Trophoblast cell (in vitro differentiated cells and primary cell): ENCODE measurements around the gene TMIE.

Experiments used
- DNase-seq, 2 donors: peaks; one replicate each; pipeline ENCODE4 v3.0.0-alpha.2; 2016
- H2AFZ ChIP-seq: 2 replicates; pipeline ENCODE4 v1.6.1; 2013; ENCODE audit warnings: low read length, moderate library complexity, mild to moderate bottlenecking; ENCODE audit not compliant: insufficient read depth, poor library complexity
- H2AK5ac ChIP-seq: 2 replicates; pipeline ENCODE4 v1.6.1; 2013; ENCODE audit warnings: mild to moderate bottlenecking, low read length
- H2BK120ac ChIP-seq: 2 replicates; pipeline ENCODE4 v1.6.1; 2013; ENCODE audit warnings: low read length, mild to moderate bottlenecking, moderate library complexity; ENCODE audit not compliant: insufficient read depth, poor library complexity
- H2BK12ac ChIP-seq: 2 replicates; pipeline ENCODE4 v1.6.1; 2013; ENCODE audit warnings: mild to moderate bottlenecking, low read length, moderate library complexity
- H2BK5ac ChIP-seq: 2 replicates; pipeline ENCODE4 v1.6.1; 2013; ENCODE audit warnings: low read length, low read depth, moderate library complexity, mild to moderate bottlenecking; ENCODE audit not compliant: poor library complexity
- H3K14ac ChIP-seq: 2 replicates; pipeline ENCODE4 v1.6.1; 2013; ENCODE audit warnings: mild to moderate bottlenecking, low read length
- H3K18ac ChIP-seq: 2 replicates; pipeline ENCODE4 v1.6.1; 2013; ENCODE audit warnings: mild to moderate bottlenecking, low read length
- H3K23ac ChIP-seq: 2 replicates; pipeline ENCODE4 v1.6.1; 2013; ENCODE audit warnings: low read length
- H3K27ac ChIP-seq: 2 replicates; pipeline ENCODE4 v1.5.1; 2013; ENCODE audit warnings: low read depth, mild to moderate bottlenecking, inconsistent platforms, low read length, moderate library complexity
- H3K27me3 ChIP-seq: 2 replicates; pipeline ENCODE4 v1.6.1; 2013; ENCODE audit warnings: inconsistent platforms, mild to moderate bottlenecking, low read length, moderate library complexity; ENCODE audit not compliant: insufficient read depth
- H3K36me3 ChIP-seq, 2 experiments: 1 replicate in 1 of 2; 2 replicates in 1 of 2; pipeline ENCODE4 v1.6.1; 2013; ENCODE audit warnings: low read length in 2 of 2, mild to moderate bottlenecking in 2 of 2, moderate library complexity in 1 of 2; ENCODE audit not compliant: insufficient read depth in 2 of 2, control insufficient read depth in 1 of 2
- H3K4ac ChIP-seq: 2 replicates; pipeline ENCODE4 v1.6.1; 2013; ENCODE audit warnings: low read depth, mild to moderate bottlenecking, low read length, moderate library complexity
- H3K4me1 ChIP-seq, 2 experiments: 1 replicate in 1 of 2; 2 replicates in 1 of 2; pipeline ENCODE4 v1.6.1; 2013; ENCODE audit warnings: low read length in 2 of 2, mild to moderate bottlenecking in 2 of 2, moderate library complexity in 1 of 2; ENCODE audit not compliant: insufficient read depth in 2 of 2, control insufficient read depth in 1 of 2
- H3K4me2 ChIP-seq: 2 replicates; pipeline ENCODE4 v1.6.1; 2013; ENCODE audit warnings: inconsistent platforms, mild to moderate bottlenecking, low read length, moderate library complexity
- H3K4me3 ChIP-seq: 2 replicates; pipeline ENCODE4 v1.5.1; 2013; ENCODE audit warnings: mild to moderate bottlenecking, low read depth, low read length, inconsistent platforms
- H3K79me1 ChIP-seq: one replicate; pipeline ENCODE4 v1.6.1; 2013; ENCODE audit warnings: low read length
- H3K79me2 ChIP-seq: 2 replicates; pipeline ENCODE4 v1.6.1; 2013; ENCODE audit warnings: low read length, mild to moderate bottlenecking; ENCODE audit not compliant: control insufficient read depth, insufficient read depth, poor library complexity
- H3K9ac ChIP-seq: 2 replicates; pipeline ENCODE4 v1.6.1; 2013; ENCODE audit warnings: mild to moderate bottlenecking, low read length
- H3K9me3 ChIP-seq: 2 replicates; pipeline ENCODE4 v1.6.1; 2013; ENCODE audit warnings: low read depth, mild to moderate bottlenecking, control low read depth, inconsistent platforms, low read length; ENCODE audit not compliant: insufficient read depth
- H4K12ac ChIP-seq: 2 replicates; pipeline ENCODE4 v1.6.1; 2013; ENCODE audit warnings: low read depth, mild to moderate bottlenecking, low read length, moderate library complexity
- H4K8ac ChIP-seq: 2 replicates; pipeline ENCODE4 v1.6.1; 2013; ENCODE audit warnings: low read depth, mild to moderate bottlenecking, low read length, moderate library complexity
- H4K91ac ChIP-seq: one replicate; pipeline ENCODE4 v1.6.1; 2013; ENCODE audit warnings: low read depth, mild to moderate bottlenecking, low read length, moderate library complexity
- WGBS: extraction: QIAGEN DNeasy Blood & Tissue Kit; methylation state at CpG from one replicate; pipeline ENCODE4 v1.1.7; 2013; ENCODE audit warnings: missing lambda C conversion rate; ENCODE audit not compliant: insufficient read length, insufficient coverage; ENCODE audit errors: extremely low coverage; 5-methylcytosine and 5-hydroxymethylcytosine counted together

The TMIE gene

DNA sequence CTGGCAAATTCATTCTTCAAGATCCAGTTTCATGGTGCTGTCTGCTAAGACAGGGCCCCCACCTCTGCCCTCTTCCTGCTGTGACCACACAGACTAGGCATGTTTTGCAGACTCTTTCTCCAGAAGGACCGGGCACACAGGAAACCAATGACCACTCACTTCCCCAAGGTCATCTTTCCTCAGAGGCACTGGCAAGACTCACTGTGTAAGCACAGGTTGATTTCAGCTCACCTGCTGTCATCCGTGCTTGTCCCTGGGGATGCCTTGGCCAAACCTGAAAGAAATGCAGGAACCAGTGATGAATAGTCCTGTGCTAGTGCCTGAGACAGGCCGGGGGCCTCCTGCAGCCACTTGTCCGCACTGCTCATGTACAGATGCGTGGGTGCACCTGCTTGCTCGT lies 41.2 kb upstream of the TMIE start:
- peaks cover 7 to 9% of the 10 kb centered on the region in 2 experiments for H3K4me1 ChIP-seq
- H2AK5ac ChIP-seq: no peak overlapping the region

DNA sequence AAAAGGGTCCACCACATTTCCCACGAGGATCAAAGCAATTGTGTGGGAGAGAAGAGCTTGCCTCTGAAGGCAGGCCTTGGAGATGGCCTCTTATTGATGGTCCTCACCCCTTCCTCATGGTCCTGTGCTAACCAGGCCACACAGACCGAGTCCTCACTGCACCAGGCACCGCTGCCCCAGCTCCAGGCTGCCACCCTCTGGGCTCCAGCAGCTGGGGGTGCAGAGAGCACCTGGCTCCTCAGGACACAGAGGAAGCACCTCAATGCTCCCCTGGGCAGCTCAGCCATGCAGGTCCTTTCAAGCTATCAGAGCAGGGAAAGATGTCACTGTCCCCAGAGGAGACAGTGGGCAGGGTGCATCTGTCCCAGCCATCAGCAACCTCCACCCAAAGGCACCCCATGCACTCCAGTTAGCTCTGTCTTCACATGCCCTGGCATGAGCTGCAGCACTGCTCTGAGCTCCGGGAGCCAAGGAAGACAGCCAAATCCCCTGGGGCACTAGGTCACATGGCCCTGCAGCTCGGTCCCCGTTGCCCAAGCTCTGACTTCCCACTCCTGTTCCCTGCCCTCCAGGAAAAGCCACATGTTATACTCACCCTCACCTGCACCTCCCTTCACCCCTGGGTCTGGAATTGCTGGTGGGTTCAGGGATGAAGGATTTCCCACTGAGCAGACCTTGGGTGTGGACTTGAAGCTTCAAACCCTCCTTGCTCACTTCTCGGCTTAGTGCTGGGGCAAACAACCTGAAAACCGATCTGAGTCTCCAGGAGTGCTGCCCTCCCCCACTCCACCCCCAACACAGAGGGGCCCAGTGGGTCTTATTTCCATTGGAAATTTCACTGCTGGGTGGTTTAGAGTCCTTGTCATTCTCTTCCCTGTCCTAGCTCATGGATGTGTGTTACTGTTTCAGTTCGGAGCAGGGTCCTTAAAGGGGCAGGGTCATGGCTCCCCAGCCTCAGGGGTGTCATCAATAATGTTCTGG lies 40.4 kb upstream of the TMIE start:
- H3K4me3 ChIP-seq: no peak overlapping the region
- WGBS: no CpG with 5 or more reads among the region's 9 CpGs
- H3K4ac ChIP-seq: no peak overlapping the region
- H3K79me1 ChIP-seq: no peaks in the 10 kb centered on the region
- H3K9ac ChIP-seq: no peak overlapping the region
- no peak overlapping the region for H4K8ac ChIP-seq
- no peak overlapping the region for H3K18ac ChIP-seq
- no peak overlapping the region for H2AFZ ChIP-seq
- no peaks in the 10 kb centered on the region for H3K79me2 ChIP-seq
- no peak overlapping the region for H4K12ac ChIP-seq
- no peak overlapping the region for H4K91ac ChIP-seq
- no peak overlapping the region for H3K14ac ChIP-seq
- no peaks in the 10 kb centered on the region for H3K36me3 ChIP-seq
- no peak overlapping the region for H2BK5ac ChIP-seq
- no peaks in the 10 kb centered on the region for H3K27me3 ChIP-seq
- H2BK12ac ChIP-seq: no peak overlapping the region
- DNase-seq: no peak
- no peak overlapping the region for H3K23ac ChIP-seq
- H2BK120ac ChIP-seq: no peak overlapping the region
- H3K27ac ChIP-seq: no peak overlapping the region
- no peak overlapping the region for H2AK5ac ChIP-seq
- no peaks in the 10 kb centered on the region for H3K9me3 ChIP-seq
- no peak overlapping the region for H3K4me2 ChIP-seq
- peaks cover 7 to 9% of the 10 kb centered on the region in 2 experiments for H3K4me1 ChIP-seq

More for the DNA sequence above, 41.2 kb upstream of the TMIE start:
- Histone ChIP-seq H3K23ac (no peak overlapping the region), H3K79me2 (no peaks in the 10 kb centered on the region), H2BK12ac (no peak overlapping the region), H3K27ac (no peak overlapping the region), H2BK120ac (no peak overlapping the region), H3K14ac (no peak overlapping the region), H3K4me3 (no peak overlapping the region), H4K91ac (no peak overlapping the region), H3K18ac (no peak overlapping the region), H3K4ac (no peak overlapping the region), H4K8ac (no peak overlapping the region), H3K79me1 (no peaks in the 10 kb centered on the region), H3K4me2 (no peak overlapping the region), H4K12ac (no peak overlapping the region), H2BK5ac (no peak overlapping the region), H3K36me3 (no peaks in the 10 kb centered on the region), H2AFZ (no peak overlapping the region), H3K9ac (no peak overlapping the region), H3K9me3 (no peaks in the 10 kb centered on the region), H3K27me3 (no peaks in the 10 kb centered on the region)
- no CpG with 5 or more reads among the region's 6 CpGs for WGBS
- DNase-seq: no peak

DNA sequence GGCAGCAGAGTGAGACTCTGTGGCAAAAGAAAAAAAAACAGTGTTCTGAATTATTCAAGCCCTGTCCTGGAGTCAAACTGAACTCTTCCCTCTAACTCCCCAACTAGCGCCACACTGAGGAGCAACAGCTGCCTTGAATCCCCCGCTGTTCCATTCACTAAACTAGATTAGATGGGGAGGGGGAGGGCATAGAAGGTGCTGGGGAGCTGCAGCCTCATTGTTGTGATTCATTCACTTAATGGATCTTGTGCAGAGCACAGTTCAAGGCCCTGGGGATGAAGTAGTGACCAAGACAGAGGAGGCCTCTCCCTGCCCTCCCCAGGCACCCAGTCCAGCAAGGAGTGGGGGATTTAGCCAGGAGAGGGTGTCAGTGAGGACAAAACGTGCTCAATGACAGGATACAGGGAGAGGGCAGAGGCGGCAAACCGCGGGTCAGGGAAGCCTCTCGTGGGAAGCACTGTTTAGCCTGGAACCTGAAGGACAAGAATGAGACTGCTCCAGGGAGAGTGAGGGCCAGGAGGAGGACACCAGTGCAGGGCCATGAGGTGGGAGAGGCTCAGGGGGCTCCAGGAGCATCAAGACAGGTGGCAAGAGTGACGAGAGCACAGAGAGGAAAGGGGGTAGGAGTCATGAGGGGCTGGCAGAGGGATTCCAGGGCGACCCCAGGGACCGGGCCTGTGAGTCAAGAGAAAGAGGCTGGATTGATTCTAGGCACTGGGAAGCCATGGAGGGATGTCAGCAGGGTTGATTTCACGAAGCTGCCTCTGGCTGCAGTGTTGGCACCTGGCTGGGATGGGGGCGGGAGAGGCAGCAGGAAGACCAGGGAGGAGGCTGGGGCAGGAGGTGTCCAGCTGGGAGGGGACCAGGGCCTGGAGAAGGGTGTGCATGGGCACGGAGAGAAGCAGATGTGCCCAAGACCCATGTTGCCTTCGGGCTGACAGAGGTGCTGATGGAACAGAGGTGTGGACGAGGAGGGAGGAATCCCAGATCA lies 39.1 kb upstream of the TMIE start:
- H3K4me2 ChIP-seq: no peak overlapping the region
- no peaks in the 10 kb centered on the region for H3K79me1 ChIP-seq
- H2AK5ac ChIP-seq: no peak overlapping the region
- H3K4me3 ChIP-seq: no peak overlapping the region
- no peak overlapping the region for H4K91ac ChIP-seq
- H3K27ac ChIP-seq: no peak overlapping the region
- no peak overlapping the region for H3K14ac ChIP-seq
- H3K9ac ChIP-seq: no peak overlapping the region
- H3K23ac ChIP-seq: no peak overlapping the region
- H2BK120ac ChIP-seq: no peak overlapping the region
- H3K18ac ChIP-seq: no peak overlapping the region
- no peak overlapping the region for H2BK5ac ChIP-seq
- no peak overlapping the region for H3K4ac ChIP-seq
- no peaks in the 10 kb centered on the region for H3K79me2 ChIP-seq
- H3K4me1 ChIP-seq: peaks cover 7 to 9% of the 10 kb centered on the region in 2 experiments
- no peak overlapping the region for H4K8ac ChIP-seq
- WGBS: no CpG with 5 or more reads among the region's 15 CpGs
- peaks cover 2% of the 10 kb centered on the region for H3K9me3 ChIP-seq
- no peak overlapping the region for H2AFZ ChIP-seq
- no peaks in the 10 kb centered on the region for H3K27me3 ChIP-seq
- no peak overlapping the region for H2BK12ac ChIP-seq
- DNase-seq: no peak
- no peaks in the 10 kb centered on the region for H3K36me3 ChIP-seq
- H4K12ac ChIP-seq: no peak overlapping the region

DNA sequence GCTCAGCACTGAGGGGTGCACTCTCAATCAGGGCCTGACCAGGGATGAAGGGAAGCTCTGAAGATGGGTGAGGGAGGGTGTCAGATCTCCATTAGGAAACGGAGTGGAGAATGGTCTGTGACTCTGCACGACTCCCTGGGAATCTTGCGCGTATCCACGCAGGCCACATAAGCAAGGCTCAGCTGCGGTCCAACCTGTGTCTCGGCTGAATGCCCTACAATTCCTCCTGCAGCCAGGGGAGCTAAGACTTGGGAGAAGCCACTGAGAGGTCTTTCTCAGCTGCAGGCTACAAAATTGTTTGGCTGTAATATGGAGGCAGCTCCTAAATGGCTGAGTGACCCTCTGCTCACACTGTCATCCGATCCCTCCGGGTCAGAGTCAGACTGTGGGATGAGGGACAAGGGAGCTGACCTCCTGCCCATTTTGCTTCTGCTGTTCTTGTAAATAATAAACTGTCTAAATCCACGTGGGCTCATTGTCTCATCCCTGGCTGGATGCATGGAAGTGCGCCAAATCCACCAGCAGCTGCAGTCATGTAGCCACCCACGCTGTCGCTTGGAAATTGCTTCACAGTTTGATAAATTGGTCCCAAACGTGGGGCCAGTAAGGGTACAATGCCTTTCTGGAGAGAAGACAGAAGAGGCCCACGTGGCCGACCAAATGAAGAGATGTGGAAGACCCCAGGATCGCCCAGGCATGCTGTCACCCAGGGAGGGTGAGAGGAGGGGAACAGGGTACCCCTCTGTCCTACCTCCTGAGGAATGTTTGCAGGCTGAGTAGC lies 38.2 kb upstream of the TMIE start:
- Histone ChIP-seq H3K4ac (no peak overlapping the region), H3K18ac (no peak overlapping the region), H3K4me3 (no peak overlapping the region), H2BK5ac (no peak overlapping the region), H3K23ac (no peak overlapping the region), H3K27me3 (no peaks in the 10 kb centered on the region), H3K4me2 (no peak overlapping the region), H2AK5ac (no peak overlapping the region), H4K8ac (no peak overlapping the region), H4K12ac (no peak overlapping the region), H2AFZ (no peak overlapping the region), H2BK120ac (no peak overlapping the region), H4K91ac (no peak overlapping the region), H3K79me1 (no peaks in the 10 kb centered on the region), H3K14ac (no peak overlapping the region), H2BK12ac (no peak overlapping the region), H3K9ac (no peak overlapping the region), H3K4me1 (peaks cover 7 to 9% of the 10 kb centered on the region in 2 experiments), H3K79me2 (no peaks in the 10 kb centered on the region), H3K27ac (no peak overlapping the region), H3K36me3 (no peaks in the 10 kb centered on the region), H3K9me3 (peaks cover 3% of the 10 kb centered on the region)
- whole genome bisulfite sequencing: no CpG with 5 or more reads among the region's 17 CpGs
- DNase-seq: no peak
